GM12878 (cell line): ENCODE results near the gene BCAS3. TPM values are rescaled to one million over a fixed set of nuclear protein-coding genes. Genes with fewer than 3 reads are reported as not detected.

ENCODE experiments used
- ATAC-seq: fragments of 200-7000 bp; cut with Tn5 transposase; 3 replicates; pipeline ENCODE4 v1.9.1; 2020; ENCODE audit warnings: mild to moderate bottlenecking, moderate library complexity
- BruUV-seq: library from RNA; stranded (reverse); fragments of 400-500 nt; replicated peaks from 2 replicates; lab custom pipeline; 2021; lab: Mats Ljungman, UMichigan
- CTCF ChIA-PET: fragments of 300-600 bp; sonication (Branson Sonifier 250); formaldehyde crosslinking; extraction: SDS; loops from one replicate; lab custom pipeline; 2021; ENCODE audit warnings: inconsistent platforms; lab: Yijun Ruan, JAX
- POLR2A ChIA-PET: fragments of 350-600 bp; formaldehyde crosslinking; extraction: SDS; loops from one replicate; lab custom pipeline; 2021; ENCODE audit warnings: inconsistent platforms; lab: Charles Lee
- RAD21 ChIA-PET: fragments of 300-600 bp; sonication (Branson Sonifier 250); formaldehyde crosslinking; loops from one replicate; lab custom pipeline; 2023; ENCODE audit warnings: antibody characterized with exemption; ENCODE audit not compliant: unreplicated experiment; lab: Charles Lee
- SMC1A ChIA-PET: fragments of 300-600 bp; sonication (Branson Sonifier 250); formaldehyde crosslinking; loops from one replicate; lab custom pipeline; 2023; ENCODE audit not compliant: unreplicated experiment, uncharacterized antibody; lab: Charles Lee
- DNase-seq: peaks from one replicate; pipeline ENCODE4 v3.0.0-alpha.2; 2011; ENCODE audit warnings: low read depth, low spot score
- FAIRE-seq: peaks from 3 replicates; lab custom pipeline; 2011; peaks lifted over from hg19 to GRCh38; lab: Jason Lieb, UNC
- H2AFZ ChIP-seq: 2 replicates; pipeline ENCODE4 v1.6.0; 2011; ENCODE audit warnings: low read depth, low read length, control low read depth; ENCODE audit not compliant: control insufficient read depth
- H3K27ac ChIP-seq: 2 replicates; pipeline ENCODE4 v1.5.1; 2011; ENCODE audit warnings: control low read depth; ENCODE audit not compliant: control insufficient read depth, insufficient read depth
- H3K27me3 ChIP-seq, 2 experiments: replicated peaks in 1 of 2; 2 replicates each; pipeline versions ENCODE4 v1.6.0 to v1.6.1; 2011; ENCODE audit warnings: low read length in 1 of 2; ENCODE audit not compliant: control insufficient read depth in 2 of 2, insufficient read depth in 2 of 2
- H3K36me3 ChIP-seq, 2 experiments: 2 replicates each; pipeline ENCODE4 v1.5.1; 2011; ENCODE audit warnings: low read length in 1 of 2; ENCODE audit not compliant: control insufficient read depth in 2 of 2, insufficient read depth in 2 of 2
- H3K4me1 ChIP-seq: 2 replicates; pipeline ENCODE4 v1.6.1; 2011; ENCODE audit warnings: mild to moderate bottlenecking, low read length, moderate library complexity, mixed read lengths; ENCODE audit not compliant: control insufficient read depth, insufficient read depth
- H3K4me2 ChIP-seq: 2 replicates; pipeline ENCODE4 v1.6.0; 2011; ENCODE audit warnings: control low read depth; ENCODE audit not compliant: control insufficient read depth, insufficient read depth
- H3K4me3 ChIP-seq: fragments of 200-600 bp; sonication (generic); 2 replicates; pipeline ENCODE4 v1.5.1; 2016
- H3K79me2 ChIP-seq: 2 replicates; pipeline ENCODE4 v1.6.0; 2011; ENCODE audit warnings: low read length; ENCODE audit not compliant: control insufficient read depth, insufficient read depth
- H3K9ac ChIP-seq: 2 replicates; pipeline ENCODE4 v1.8.0; 2011; ENCODE audit warnings: low read length, control low read depth, mixed read lengths; ENCODE audit not compliant: control insufficient read depth, insufficient read depth
- H3K9me3 ChIP-seq: replicated peaks from 3 replicates; pipeline ENCODE4 v1.5.1; 2011; ENCODE audit warnings: mild to moderate bottlenecking, low read length; ENCODE audit not compliant: control insufficient read depth, insufficient read depth
- H4K20me1 ChIP-seq: 2 replicates; pipeline ENCODE4 v1.6.0; 2011; ENCODE audit not compliant: control insufficient read depth, insufficient read depth
- ATF7 ChIP-seq: fragments of 450-650 bp; IDR thresholded peaks from 2 replicates; pipeline ENCODE4 v1.6.1; 2016; ENCODE audit warnings: low read depth, mild to moderate bottlenecking
- BRCA1 ChIP-seq: IDR thresholded peaks from 2 replicates; pipeline ENCODE4 v1.6.1; 2011; ENCODE audit warnings: low read depth, low read length, improper control_type of control experiment
- CBX3 ChIP-seq: fragments of 200-600 bp; sonication (generic); IDR thresholded peaks from 2 replicates; pipeline ENCODE4 v1.6.1; 2016; ENCODE audit warnings: low read depth, borderline replicate concordance
- EED ChIP-seq: sonication (generic); IDR thresholded peaks from 2 replicates; pipeline ENCODE4 v1.6.1; 2016; ENCODE audit warnings: antibody characterized with exemption, low read depth
- ESRRA ChIP-seq: IDR thresholded peaks from 2 replicates; pipeline ENCODE4 v1.6.1; 2012; ENCODE audit warnings: mild to moderate bottlenecking, low read length, improper control_type of control experiment
- HCFC1 ChIP-seq: fragments of 150-350 bp; IDR thresholded peaks from 2 replicates; pipeline ENCODE4 v1.6.1; 2014; ENCODE audit warnings: low read length
- IKZF1 ChIP-seq: fragments of 450-650 bp; conservative IDR thresholded peaks from 2 replicates; pipeline ENCODE4 v1.6.1; 2017; ENCODE audit warnings: antibody characterized with exemption, mild to moderate bottlenecking
- NRF1 ChIP-seq: conservative IDR thresholded peaks from 2 replicates; pipeline ENCODE4 v1.6.1; 2011; ENCODE audit warnings: mild to moderate bottlenecking, low read depth, low read length, improper control_type of control experiment
- PAX5 ChIP-seq: IDR thresholded peaks from 2 replicates; pipeline ENCODE4 v1.6.1; 2011; ENCODE audit warnings: low read depth, low read length, borderline replicate concordance
- RUNX3 ChIP-seq: IDR thresholded peaks from 2 replicates; pipeline ENCODE4 v1.6.1; 2012; ENCODE audit warnings: low read length, inconsistent platforms
- SMAD5 ChIP-seq: IDR thresholded peaks from 2 replicates; pipeline ENCODE4 v1.6.1; 2016; ENCODE audit warnings: antibody characterized with exemption, low read depth
- SREBF1 ChIP-seq: IDR thresholded peaks from 2 replicates; pipeline ENCODE4 v1.6.1; 2012; ENCODE audit warnings: mild to moderate bottlenecking, low read length
- SUZ12 ChIP-seq: fragments of 200-600 bp; sonication (generic); IDR thresholded peaks from one replicate; pipeline ENCODE4 v1.6.1; 2018; ENCODE audit warnings: antibody characterized with exemption, mild to moderate bottlenecking; ENCODE audit not compliant: unreplicated experiment
- USF2 ChIP-seq: IDR thresholded peaks from 2 replicates; pipeline ENCODE4 v1.6.1; 2011; ENCODE audit warnings: low read depth, low read length, improper control_type of control experiment, borderline replicate concordance
- WGBS: methylation state at CpG from one replicate; pipeline ENCODE4 v1.1.6; 2016; ENCODE audit warnings: low lambda C conversion rate; ENCODE audit not compliant: insufficient replicate concordance, insufficient coverage; ENCODE audit errors: missing lambda C conversion rate; 5-methylcytosine and 5-hydroxymethylcytosine counted together
- in situ Hi-C: fragments of 300-500 bp; cut with MboI; formaldehyde crosslinking; loops from 9 replicates; pipeline ENCODE4 v1.14.3; 2018; ENCODE audit warnings: mixed read lengths
- intact Hi-C: fragments of 100-400 bp; cut with micrococcal nuclease; formaldehyde crosslinking; loops from one replicate; pipeline ENCODE4 v1.14.2; 2022; ENCODE audit not compliant: unreplicated experiment
- polyA plus RNA-seq, 11 experiments: library from polyadenylated mRNA; depleted of rRNA in 4 of 11; unstranded in 6 of 11; stranded (reverse) in 5 of 11; fragments of >200 nt; fragmentation: Nextera tagmentation in 4 of 11; fragmentation: Illumina TruSeq in 1 of 11; extraction: Ambion mirVana in 4 of 11; extraction: Trizol in 1 of 11; gene quantifications; 1 replicate in 1 of 11; 2 replicates in 10 of 11; pipeline versions ENCODE4 v1.2.1 to v1.2.3, GENCODE V29; 2011 to 2016; ENCODE audit warnings: inconsistent platforms in 2 of 11, missing spikeins in 2 of 11, low read depth in 1 of 11
- total RNA-seq, 4 experiments: library from RNA; depleted of rRNA in 3 of 4; stranded (reverse); fragments of >200 nt in 3 of 4; fragmentation: Illumina TruSeq in 1 of 4; extraction: Trizol in 1 of 4; gene quantifications; 2 replicates each; pipeline versions ENCODE4 v1.2.1 to v1.2.3, GENCODE V29; 2013 to 2021
- TF ChIP-seq, protein P1 (sequence below): fragments of 150-350 bp; IDR thresholded peaks from 2 replicates; pipeline ENCODE4 v1.6.1; 2016; ENCODE audit warnings: low read depth, low read length
- TF ChIP-seq, protein P2 (sequence below): IDR thresholded peaks from 2 replicates; pipeline ENCODE4 v1.6.1; 2011; ENCODE audit warnings: low read depth, mild to moderate bottlenecking, low read length, moderate library complexity, borderline replicate concordance; ENCODE audit errors: extremely low read depth

The BCAS3 gene
- total and polyA plus RNA-seq, 10 of the 15 experiments (the other 5 are each of a cell fraction or from before 2014, with no cell fraction given): 2.1 to 11.0 (median 6.6) TPM

GRCh38 chr17:61199431-61200338, 522.0 kb downstream of the BCAS3 start (continued):
- TF ChIP-seq, protein P1, sequence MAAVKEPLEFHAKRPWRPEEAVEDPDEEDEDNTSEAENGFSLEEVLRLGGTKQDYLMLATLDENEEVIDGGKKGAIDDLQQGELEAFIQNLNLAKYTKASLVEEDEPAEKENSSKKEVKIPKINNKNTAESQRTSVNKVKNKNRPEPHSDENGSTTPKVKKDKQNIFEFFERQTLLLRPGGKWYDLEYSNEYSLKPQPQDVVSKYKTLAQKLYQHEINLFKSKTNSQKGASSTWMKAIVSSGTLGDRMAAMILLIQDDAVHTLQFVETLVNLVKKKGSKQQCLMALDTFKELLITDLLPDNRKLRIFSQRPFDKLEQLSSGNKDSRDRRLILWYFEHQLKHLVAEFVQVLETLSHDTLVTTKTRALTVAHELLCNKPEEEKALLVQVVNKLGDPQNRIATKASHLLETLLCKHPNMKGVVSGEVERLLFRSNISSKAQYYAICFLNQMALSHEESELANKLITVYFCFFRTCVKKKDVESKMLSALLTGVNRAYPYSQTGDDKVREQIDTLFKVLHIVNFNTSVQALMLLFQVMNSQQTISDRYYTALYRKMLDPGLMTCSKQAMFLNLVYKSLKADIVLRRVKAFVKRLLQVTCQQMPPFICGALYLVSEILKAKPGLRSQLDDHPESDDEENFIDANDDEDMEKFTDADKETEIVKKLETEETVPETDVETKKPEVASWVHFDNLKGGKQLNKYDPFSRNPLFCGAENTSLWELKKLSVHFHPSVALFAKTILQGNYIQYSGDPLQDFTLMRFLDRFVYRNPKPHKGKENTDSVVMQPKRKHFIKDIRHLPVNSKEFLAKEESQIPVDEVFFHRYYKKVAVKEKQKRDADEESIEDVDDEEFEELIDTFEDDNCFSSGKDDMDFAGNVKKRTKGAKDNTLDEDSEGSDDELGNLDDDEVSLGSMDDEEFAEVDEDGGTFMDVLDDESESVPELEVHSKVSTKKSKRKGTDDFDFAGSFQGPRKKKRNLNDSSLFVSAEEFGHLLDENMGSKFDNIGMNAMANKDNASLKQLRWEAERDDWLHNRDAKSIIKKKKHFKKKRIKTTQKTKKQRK: no peak
- TF ChIP-seq HCFC1 (no peak), RUNX3 (no peak), SMAD5 (no peak)

GRCh38 chr17:61200339-61200715, 522.7 kb downstream of the BCAS3 start:
- SMC1A ChIA-PET: no interaction called here
- no TSS peak for BruUV-seq
- intact Hi-C loops: no loop called here
- in situ Hi-C loops: no loop called here
- H4K20me1 ChIP-seq: no peaks in the 10 kb centered on the region
- ATAC-seq: no peak
- H3K9me3 ChIP-seq: no peaks in the 10 kb centered on the region
- no peak for TF ChIP-seq EED
- TF ChIP-seq ESRRA: no peak
- TF ChIP-seq, protein P2, sequence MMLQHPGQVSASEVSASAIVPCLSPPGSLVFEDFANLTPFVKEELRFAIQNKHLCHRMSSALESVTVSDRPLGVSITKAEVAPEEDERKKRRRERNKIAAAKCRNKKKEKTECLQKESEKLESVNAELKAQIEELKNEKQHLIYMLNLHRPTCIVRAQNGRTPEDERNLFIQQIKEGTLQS: no peak
- no peak for TF ChIP-seq NRF1
- TF ChIP-seq SREBF1: no peak
- TF ChIP-seq PAX5: no peak
- no peak for TF ChIP-seq ATF7
- no peak for TF ChIP-seq USF2
- no peak for TF ChIP-seq SUZ12
- no peak for TF ChIP-seq CBX3
- TF ChIP-seq BRCA1: no peak
- TF ChIP-seq IKZF1: no peak
- TF ChIP-seq, all 136 proteins: peak for 0
- DNase-seq (no peak), FAIRE-seq (no peak)
- H3K4me1 ChIP-seq: no peaks in the 10 kb centered on the region
- no peak overlapping the region for H3K4me3 ChIP-seq
- no peak overlapping the region for H3K9ac ChIP-seq
- no peak overlapping the region for H3K4me2 ChIP-seq
- 69% methylated on average over 8 of the region's 8 CpGs for WGBS
- no peak overlapping the region for H2AFZ ChIP-seq
- ChIA-PET RAD21 (no interaction called here), CTCF (no interaction called here), POLR2A (no interaction called here)
- no peaks in the 10 kb centered on the region for H3K36me3 ChIP-seq
- H3K79me2 ChIP-seq: no peaks in the 10 kb centered on the region
- H3K27ac ChIP-seq: no peak overlapping the region
- no peaks in the 10 kb centered on the region for H3K27me3 ChIP-seq
